ENCODE results near the gene CHD1L. TPM values are rescaled to one million over a fixed set of nuclear protein-coding genes. Genes with fewer than 3 reads are reported as not detected.

CHD1L gene
- total RNA-seq, 1 experiment from 2014 or later = 64.2 TPM

DNA sequence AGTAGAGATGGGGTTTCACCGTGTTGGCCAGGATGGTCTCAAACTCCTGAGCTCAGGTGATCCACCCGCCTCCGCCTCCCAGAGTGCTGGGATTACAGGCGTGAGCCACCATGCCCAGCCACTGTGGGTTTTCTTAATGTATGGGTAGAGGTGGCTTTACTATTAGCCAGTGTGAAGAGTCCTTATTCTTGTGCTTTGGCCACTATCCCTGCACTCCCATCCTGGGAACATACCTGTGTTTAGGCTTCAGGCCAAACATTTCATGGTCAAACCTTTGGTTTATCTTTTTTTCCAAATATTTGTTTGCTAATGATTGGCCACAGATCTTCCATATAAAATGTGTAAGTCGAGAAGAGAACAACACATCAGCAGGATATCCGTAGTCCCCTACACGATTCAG lies 33.9 kb upstream of the CHD1L start:
- H3K4me3 Mint-ChIP-seq = no peak overlapping the region

More for the DNA sequence above, 33.9 kb upstream of the CHD1L start:
- Histone ChIP-seq H2BK5ac (ENCODE audit: insufficient read length, low read length) (no peak overlapping the region), H3K9me3 (ENCODE audit: control insufficient read depth, low read depth, low read length) (no peaks in the 10 kb centered on the region), H4K8ac (replicated peaks; ENCODE audit: insufficient read length, low read depth, low read length) (no peak overlapping the region), H3K4me2 (ENCODE audit: insufficient read depth, insufficient read length, low read length) (no peak overlapping the region), H3K23ac (ENCODE audit: insufficient read length, low read depth, low read length) (no peak overlapping the region), H3T11ph (ENCODE audit: low read length) (no peak overlapping the region), H2BK120ac (ENCODE audit: low read depth, low read length, poor library complexity, severe bottlenecking) (no peak overlapping the region), H3K79me2 (ENCODE audit: insufficient read depth, low read length) (no peaks in the 10 kb centered on the region), H4K20me1 (ENCODE audit: control insufficient read depth, insufficient read depth, insufficient read length) (no peaks in the 10 kb centered on the region), H3K23me2 (ENCODE audit: insufficient read length, low read depth, low read length, poor library complexity, severe bottlenecking) (no peaks in the 10 kb centered on the region), H3K4ac (ENCODE audit: low read depth, low read length) (no peak overlapping the region), H2BK12ac (ENCODE audit: insufficient read length, low read depth, low read length) (no peak overlapping the region), H3K27ac (ENCODE audit: insufficient read length, low read depth, low read length) (no peak overlapping the region), H4K5ac (ENCODE audit: insufficient read length, low read depth, low read length) (no peak overlapping the region), H3K4me1 (ENCODE audit: insufficient read depth, low read length) (no peaks in the 10 kb centered on the region), H2BK20ac (ENCODE audit: low read depth, low read length, poor library complexity, severe bottlenecking) (no peak overlapping the region), H2AK5ac (ENCODE audit: insufficient read length, low read length) (no peak overlapping the region), H2AFZ (ENCODE audit: low read length) (no peak overlapping the region), H3K56ac (ENCODE audit: insufficient read length, low read depth, low read length) (no peak overlapping the region), H3K18ac (ENCODE audit: insufficient read length, low read depth, low read length) (no peak overlapping the region), H3K79me1 (ENCODE audit: insufficient read depth, low read depth, low read length, poor library complexity, severe bottlenecking) (no peaks in the 10 kb centered on the region), H2BK15ac (ENCODE audit: low read depth, low read length) (no peak overlapping the region), H3K27me3 (ENCODE audit: insufficient read depth, low read length) (no peaks in the 10 kb centered on the region), H3K14ac (ENCODE audit: insufficient read depth, low read length) (no peak overlapping the region), H3K9ac (ENCODE audit: extremely low read depth, insufficient read length, low read length) (no peak overlapping the region), H4K91ac (ENCODE audit: insufficient read length, low read depth, low read length) (no peak overlapping the region)
- no peak overlapping the region for H3K27ac Mint-ChIP-seq
- WGBS (ENCODE audit: extremely low coverage, insufficient read length, low lambda C conversion rate) = no CpG with 5 or more reads among the region's 7 CpGs
- no peaks in the 10 kb centered on the region for H3K4me1 Mint-ChIP-seq
- TF ChIP-seq, protein P1, sequence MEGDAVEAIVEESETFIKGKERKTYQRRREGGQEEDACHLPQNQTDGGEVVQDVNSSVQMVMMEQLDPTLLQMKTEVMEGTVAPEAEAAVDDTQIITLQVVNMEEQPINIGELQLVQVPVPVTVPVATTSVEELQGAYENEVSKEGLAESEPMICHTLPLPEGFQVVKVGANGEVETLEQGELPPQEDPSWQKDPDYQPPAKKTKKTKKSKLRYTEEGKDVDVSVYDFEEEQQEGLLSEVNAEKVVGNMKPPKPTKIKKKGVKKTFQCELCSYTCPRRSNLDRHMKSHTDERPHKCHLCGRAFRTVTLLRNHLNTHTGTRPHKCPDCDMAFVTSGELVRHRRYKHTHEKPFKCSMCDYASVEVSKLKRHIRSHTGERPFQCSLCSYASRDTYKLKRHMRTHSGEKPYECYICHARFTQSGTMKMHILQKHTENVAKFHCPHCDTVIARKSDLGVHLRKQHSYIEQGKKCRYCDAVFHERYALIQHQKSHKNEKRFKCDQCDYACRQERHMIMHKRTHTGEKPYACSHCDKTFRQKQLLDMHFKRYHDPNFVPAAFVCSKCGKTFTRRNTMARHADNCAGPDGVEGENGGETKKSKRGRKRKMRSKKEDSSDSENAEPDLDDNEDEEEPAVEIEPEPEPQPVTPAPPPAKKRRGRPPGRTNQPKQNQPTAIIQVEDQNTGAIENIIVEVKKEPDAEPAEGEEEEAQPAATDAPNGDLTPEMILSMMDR (conservative IDR thresholded peaks at IDR 0.05) = no peak
- H3K36me3 Mint-ChIP-seq (ENCODE audit: insufficient read depth in 1 of 3, low read depth in 3 of 3) = no peaks in the 10 kb centered on the region; a peak in 1 of 7 replicates
- no peaks in the 10 kb centered on the region for H3K9me3 Mint-ChIP-seq
- H3K27me3 Mint-ChIP-seq (ENCODE audit: low read depth) = no peaks in the 10 kb centered on the region; the same call in 1 of the 2 replicates
- no peak for DNase-seq
